Umbilical cord (tissue), 2 donors: Measurements from ENCODE around the gene LCTL. TPM values are rescaled to one million over a fixed set of nuclear protein-coding genes. Genes with fewer than 3 reads are reported as not detected.
"Not testable (repeated sequence)": the region's sequence is repeated elsewhere in the genome, so short reads cannot be mapped to it uniquely, and the experiment has no call there.

Experiments used
- DNase-seq: peaks from one replicate; pipeline ENCODE4 v3.0.0-alpha.2; 2015; ENCODE audit warnings: low spot score
- total RNA-seq: library from RNA; depleted of rRNA; stranded (reverse); fragments of >200 nt; gene quantifications from one replicate; pipeline ENCODE4 v1.2.3, GENCODE V29; 2014; ENCODE audit warnings: low replicate concordance; ENCODE audit not compliant: insufficient read depth

Gene LCTL
- total RNA-seq, 1 donor from 2014 or later = 0.48 TPM

GRCh38 chr15:66564136-66565041 is 1.4 kb downstream of the LCTL start:
- no peak for DNase-seq

- DNase-seq = no peak
Observed at GRCh38 chr15:66563566-66564110, 2.2 kb downstream of the LCTL start.

GRCh38 chr15:66563126-66563525 is 2.7 kb downstream of the LCTL start:
- DNase-seq = peak; percentile 12

GRCh38 chr15:66560856-66561525 is 4.8 kb downstream of the LCTL start:
- no peak for DNase-seq

GRCh38 chr15:66558271-66558670 is 7.5 kb downstream of the LCTL start:
- no peak for DNase-seq

GRCh38 chr15:66555685-66556084 is 10.1 kb downstream of the LCTL start:
- DNase-seq = no peak

- no peak for DNase-seq
Observed at GRCh38 chr15:66545255-66545654, 20.5 kb downstream of the LCTL start.

GRCh38 chr15:66542896-66543295 is 22.9 kb downstream of the LCTL start:
- no peak for DNase-seq

GRCh38 chr15:66535056-66535455 is 30.7 kb downstream of the LCTL start:
- no peak for DNase-seq

GRCh38 chr15:66524838-66525237 is 41.0 kb downstream of the LCTL start:
- no peak for DNase-seq

GRCh38 chr15:66523926-66524325 is 41.9 kb downstream of the LCTL start:
- no peak for DNase-seq

GRCh38 chr15:66515901-66516322 is 49.9 kb downstream of the LCTL start:
- DNase-seq = no peak

- no peak for DNase-seq
Observed at GRCh38 chr15:66514586-66514985, 51.2 kb downstream of the LCTL start.

- DNase-seq = no peak
Observed at GRCh38 chr15:66508293-66508883, 57.4 kb downstream of the LCTL start.

- DNase-seq = no peak
Observed at GRCh38 chr15:66505818-66506217, 60.0 kb downstream of the LCTL start.

GRCh38 chr15:66505430-66505811 is 60.4 kb downstream of the LCTL start:
- no peak for DNase-seq

GRCh38 chr15:66504563-66505429 is 61.0 kb downstream of the LCTL start, which contains the start of the genes RPL4 and ZWILCH:
Gene RPL4 (minus strand): TSS chr15:66504855. CDS start chr15:66504790, 65 bp downstream.
Gene ZWILCH (plus strand): TSS chr15:66505326. CDS start chr15:66505339, 13 bp downstream.
- DNase-seq = peak; percentile 85

- DNase-seq = no peak
Observed at GRCh38 chr15:66503780-66504562, 61.8 kb downstream of the LCTL start.

GRCh38 chr15:66503041-66503648 is 62.7 kb downstream of the LCTL start:
- DNase-seq = not testable (repeated sequence)

GRCh38 chr15:66502491-66502890 is 63.3 kb downstream of the LCTL start:
- DNase-seq = no peak
